ENCODE measurements around the gene CFAP73.

GRCh38 chr12:113101751-113102150 is 47.8 kb upstream of the CFAP73 start:
- TF ChIP-seq SUZ12 (IDR thresholded peaks at IDR 0.05; ENCODE audit: low read length) (no peak), TAF1 (IDR thresholded peaks at IDR 0.05; ENCODE audit: low read depth, low read length) (no peak), CTCF (IDR thresholded peaks at IDR 0.05; ENCODE audit: control extremely low read depth in 1 of 3, insufficient read depth in 1 of 3, low read depth in 1 of 3, low read length in 3 of 3) (no peak), RXRA (IDR thresholded peaks at IDR 0.05; ENCODE audit: insufficient read depth, low read depth, low read length) (no peak), HDAC2 (IDR thresholded peaks at IDR 0.05; ENCODE audit: borderline replicate concordance in 1 of 2, low read depth in 2 of 2, low read length in 2 of 2) (no peak), POLR2A (IDR thresholded peaks at IDR 0.05; ENCODE audit: control extremely low read depth in 1 of 2, low read depth in 2 of 2, low read length in 2 of 2) (no peak)

Measured in H1 (cell line).